ENCODE measurements around the gene ZFAND3.

- no peak for TF ChIP-seq CTCF (conservative IDR thresholded peaks at IDR 0.05 in 1 of 2, IDR thresholded peaks at IDR 0.05 in 1 of 2; ENCODE audit: low read depth in 1 of 2, low read length in 2 of 2)
- TF ChIP-seq EZH2 (IDR thresholded peaks at IDR 0.05; ENCODE audit: low read length, missing control alignments), result no peak
Measured at GRCh38 chr6:37974381-37974780, 154.9 kb downstream of the ZFAND3 start.

All from fibroblast of lung (primary cell).